A673 (cell line): Measurements from ENCODE around the gene DLD. TPM values are rescaled to one million over a fixed set of nuclear protein-coding genes. Genes with fewer than 3 reads are reported as not detected.
"Not testable (repeated sequence)": the region's sequence is repeated elsewhere in the genome, so short reads cannot be mapped to it uniquely, and the experiment has no call there.

Source experiments
- BruUV-seq: library from RNA; stranded (reverse); fragments of 400-500 nt; replicated peaks from 2 replicates; lab custom pipeline; 2021; lab: Mats Ljungman, UMichigan
- CTCF ChIA-PET: fragments of 300-600 bp; sonication (Branson Sonifier 250); formaldehyde crosslinking; loops from one replicate; lab custom pipeline; 2022; ENCODE audit warnings: antibody characterized with exemption; lab: Charles Lee
- POLR2A ChIA-PET: fragments of 300-600 bp; sonication (Branson Sonifier 250); formaldehyde crosslinking; loops from one replicate; lab custom pipeline; 2022; ENCODE audit warnings: antibody characterized with exemption; ENCODE audit not compliant: low non-redundant PET; lab: Charles Lee
- DNase-seq: peaks from one replicate; pipeline ENCODE4 v3.0.0-alpha.2; 2015; ENCODE audit warnings: low spot score
- H3K27ac ChIP-seq: fragments of 200-600 bp; sonication (generic); 2 replicates; pipeline ENCODE4 v1.5.1; 2016; ENCODE audit warnings: mixed run types, low read depth, mild to moderate bottlenecking, mixed read lengths, antibody characterized with exemption, low read length; ENCODE audit not compliant: poor library complexity, severe bottlenecking
- H3K27me3 ChIP-seq: fragments of 200-600 bp; sonication (generic); replicated peaks from 2 replicates; pipeline ENCODE4 v1.6.1; 2017; ENCODE audit warnings: mixed run types, low read depth, mild to moderate bottlenecking, mixed read lengths, antibody characterized with exemption, low read length; ENCODE audit not compliant: insufficient read depth, poor library complexity
- H3K36me3 ChIP-seq: fragments of 200-600 bp; sonication (generic); 2 replicates; pipeline ENCODE4 v1.6.1; 2016; ENCODE audit warnings: mixed run types, mild to moderate bottlenecking, mixed read lengths, antibody characterized with exemption, low read length; ENCODE audit not compliant: insufficient read depth, poor library complexity, severe bottlenecking
- H3K4me1 ChIP-seq: fragments of 200-600 bp; sonication (generic); 2 replicates; pipeline ENCODE4 v1.6.1; 2017; ENCODE audit warnings: mixed run types, mild to moderate bottlenecking, mixed read lengths, antibody characterized with exemption, low read length; ENCODE audit not compliant: insufficient read depth, poor library complexity, severe bottlenecking
- H3K4me3 ChIP-seq: fragments of 200-600 bp; sonication (generic); 2 replicates; pipeline ENCODE4 v1.5.1; 2016; ENCODE audit warnings: low read depth, mixed run types, mild to moderate bottlenecking, mixed read lengths, low read length; ENCODE audit not compliant: poor library complexity, severe bottlenecking
- H3K9me3 ChIP-seq: fragments of 200-600 bp; sonication (generic); 2 replicates; pipeline ENCODE4 v1.6.1; 2016; ENCODE audit warnings: mixed run types, low read depth, mild to moderate bottlenecking, mixed read lengths, antibody characterized with exemption, low read length; ENCODE audit not compliant: poor library complexity, severe bottlenecking
- EZH2 ChIP-seq: fragments of 200-600 bp; sonication (generic); IDR thresholded peaks from 2 replicates; pipeline ENCODE4 v1.6.1; 2017; ENCODE audit warnings: borderline replicate concordance, low read depth, mild to moderate bottlenecking, mixed read lengths, antibody characterized with exemption, low read length; ENCODE audit not compliant: poor library complexity, severe bottlenecking
- intact Hi-C: fragments of 100-400 bp; cut with micrococcal nuclease; formaldehyde crosslinking; loops from one replicate; pipeline ENCODE4 v1.10.0; 2022; ENCODE audit not compliant: unreplicated experiment
- total RNA-seq: library from RNA; stranded (reverse); gene quantifications from 2 replicates; pipeline ENCODE4 v1.2.3, GENCODE V29; 2021
- TF ChIP-seq, protein P1 (sequence below): fragments of 300-800, 200-600 bp; sonication (generic); conservative IDR thresholded peaks from 2 replicates; pipeline ENCODE4 v1.5.1; 2017; ENCODE audit warnings: low read depth, mild to moderate bottlenecking, antibody characterized with exemption, low read length, moderate library complexity, mixed read lengths

Gene DLD
- total RNA-seq, 1 experiment from 2014 or later = 121 TPM

DNA sequence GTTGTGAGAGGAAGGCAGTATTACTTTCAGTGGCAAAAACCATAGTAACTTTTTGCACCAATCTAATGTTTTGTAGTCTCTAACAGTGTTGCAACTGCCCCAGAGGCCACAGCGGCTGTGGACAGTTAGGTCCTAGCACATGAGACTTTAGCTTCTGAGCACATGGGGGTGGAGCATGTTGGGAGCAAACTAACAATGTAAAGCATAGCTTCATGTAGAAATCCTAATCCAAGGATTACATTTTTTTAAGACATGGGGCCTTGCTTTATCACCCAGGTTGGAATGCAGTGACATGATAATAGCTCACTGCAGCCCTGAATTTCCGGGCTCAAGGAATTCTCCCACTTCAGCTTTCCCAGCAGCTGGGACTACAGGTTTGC lies 62.9 kb downstream of the DLD start:
- TF ChIP-seq, protein P1, sequence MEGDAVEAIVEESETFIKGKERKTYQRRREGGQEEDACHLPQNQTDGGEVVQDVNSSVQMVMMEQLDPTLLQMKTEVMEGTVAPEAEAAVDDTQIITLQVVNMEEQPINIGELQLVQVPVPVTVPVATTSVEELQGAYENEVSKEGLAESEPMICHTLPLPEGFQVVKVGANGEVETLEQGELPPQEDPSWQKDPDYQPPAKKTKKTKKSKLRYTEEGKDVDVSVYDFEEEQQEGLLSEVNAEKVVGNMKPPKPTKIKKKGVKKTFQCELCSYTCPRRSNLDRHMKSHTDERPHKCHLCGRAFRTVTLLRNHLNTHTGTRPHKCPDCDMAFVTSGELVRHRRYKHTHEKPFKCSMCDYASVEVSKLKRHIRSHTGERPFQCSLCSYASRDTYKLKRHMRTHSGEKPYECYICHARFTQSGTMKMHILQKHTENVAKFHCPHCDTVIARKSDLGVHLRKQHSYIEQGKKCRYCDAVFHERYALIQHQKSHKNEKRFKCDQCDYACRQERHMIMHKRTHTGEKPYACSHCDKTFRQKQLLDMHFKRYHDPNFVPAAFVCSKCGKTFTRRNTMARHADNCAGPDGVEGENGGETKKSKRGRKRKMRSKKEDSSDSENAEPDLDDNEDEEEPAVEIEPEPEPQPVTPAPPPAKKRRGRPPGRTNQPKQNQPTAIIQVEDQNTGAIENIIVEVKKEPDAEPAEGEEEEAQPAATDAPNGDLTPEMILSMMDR = no peak
- TF ChIP-seq EZH2 = no peak
- no peak for DNase-seq
- intact Hi-C loops = no loop called here
- H3K9me3 ChIP-seq = no peaks in the 10 kb centered on the region
- no peak overlapping the region for H3K27ac ChIP-seq
- H3K36me3 ChIP-seq = peaks cover 90% of the 10 kb centered on the region
- no peaks in the 10 kb centered on the region for H3K27me3 ChIP-seq
- H3K4me3 ChIP-seq = no peak overlapping the region
- POLR2A ChIA-PET = no interaction called here
- CTCF ChIA-PET = no interaction called here
- peaks cover 14% of the 10 kb centered on the region for H3K4me1 ChIP-seq
- no TSS peak for BruUV-seq

DNA sequence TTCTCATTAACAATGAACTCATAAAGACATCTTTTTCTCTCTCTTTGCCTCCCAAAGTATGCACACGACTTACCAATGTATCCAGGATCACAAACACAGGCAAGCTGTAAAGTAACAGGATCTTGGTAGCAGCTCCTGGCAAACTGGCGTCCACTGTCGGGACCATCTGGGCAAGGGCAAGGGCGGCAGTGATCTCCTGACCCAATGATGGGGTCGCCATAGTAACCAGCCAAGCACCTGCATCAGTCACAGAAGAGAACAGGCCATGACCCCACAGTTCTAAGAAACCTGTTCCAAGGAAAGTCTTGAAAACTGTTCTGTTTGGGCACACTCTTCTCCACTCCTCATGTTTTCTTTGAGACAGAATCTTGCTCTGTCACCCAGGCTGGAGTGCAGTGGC lies 64.4 kb downstream of the DLD start:
- peaks cover 23% of the 10 kb centered on the region for H3K4me1 ChIP-seq
- peaks cover 91% of the 10 kb centered on the region for H3K36me3 ChIP-seq
- H3K9me3 ChIP-seq = no peaks in the 10 kb centered on the region
- DNase-seq = no peak
- intact Hi-C loops = no loop called here
- CTCF ChIA-PET = no interaction called here
- H3K27ac ChIP-seq = no peak overlapping the region
- H3K27me3 ChIP-seq = no peaks in the 10 kb centered on the region
- H3K4me3 ChIP-seq = no peak overlapping the region
- TF ChIP-seq, protein P1 = no peak
- TF ChIP-seq EZH2 = no peak
- POLR2A ChIA-PET = no interaction called here
- no TSS peak for BruUV-seq

DNA sequence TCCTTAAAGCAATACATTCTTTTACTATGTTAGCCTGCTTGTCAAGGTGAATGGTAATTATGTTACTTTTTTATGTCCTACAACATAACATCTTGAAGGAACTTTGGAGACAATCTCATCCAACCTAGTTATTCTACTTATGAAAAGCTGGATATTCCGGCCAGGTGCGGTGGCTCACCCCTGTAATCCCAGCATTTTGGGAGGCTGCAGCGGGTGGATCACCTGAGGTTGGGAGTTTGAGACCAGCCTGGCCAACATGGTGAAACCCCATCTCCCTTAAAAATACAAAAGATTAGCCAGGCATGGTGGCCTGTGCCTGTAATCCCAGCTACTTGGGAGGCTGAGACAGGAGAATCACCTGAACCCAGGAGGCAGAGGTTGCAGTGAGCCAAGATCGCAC lies 66.0 kb downstream of the DLD start:
- H3K4me3 ChIP-seq, POLR2A ChIA-PET, H3K27ac ChIP-seq, H3K9me3 ChIP-seq, intact Hi-C loops, CTCF ChIA-PET, H3K27me3 ChIP-seq, BruUV-seq, DNase-seq: not testable (repeated sequence)
- Histone ChIP-seq H3K4me1 (peaks cover 28% of the 10 kb centered on the region), H3K36me3 (peaks cover 92% of the 10 kb centered on the region)

DNA sequence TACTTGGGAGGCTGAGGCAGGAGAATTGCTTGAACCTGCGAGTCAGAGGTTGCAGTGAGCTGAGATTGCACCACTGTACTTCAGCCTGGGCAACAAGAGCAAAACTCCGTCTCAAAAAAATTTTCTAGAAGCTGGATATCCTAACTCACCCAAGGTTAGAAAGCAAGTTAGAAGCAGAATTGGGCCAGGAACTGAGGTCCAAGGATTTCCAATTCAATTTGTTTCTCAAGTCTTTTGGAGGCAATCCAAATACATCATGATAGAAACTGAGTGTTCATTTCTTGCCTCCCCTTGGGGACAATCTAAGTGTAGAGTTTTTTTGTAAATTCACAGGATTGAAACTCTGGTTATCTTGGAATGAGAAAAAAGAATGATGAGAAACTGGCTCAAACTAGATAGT lies 66.5 kb downstream of the DLD start:
- Histone ChIP-seq H3K27me3 (no peaks in the 10 kb centered on the region), H3K4me3 (no peak overlapping the region), H3K4me1 (peaks cover 29% of the 10 kb centered on the region), H3K9me3 (no peaks in the 10 kb centered on the region), H3K27ac (no peak overlapping the region), H3K36me3 (peaks cover 89% of the 10 kb centered on the region)
- ChIA-PET CTCF (no interaction called here), POLR2A (no interaction called here)
- no peak for DNase-seq
- BruUV-seq = no TSS peak
- TF ChIP-seq, protein P1 = no peak
- no peak for TF ChIP-seq EZH2
- intact Hi-C loops = no loop called here
